HepG2 (cell line): ENCODE measurements around the gene GNPAT. TPM values are rescaled to one million over a fixed set of nuclear protein-coding genes. Genes with fewer than 3 reads are reported as not detected.

Experiments used
- CREM ChIP-seq, 2 experiments: sonication (generic) in 1 of 2; formaldehyde crosslinking in 1 of 2; IDR thresholded peaks; 2 replicates each; pipeline versions ENCODE4 v1.4.0 to v1.6.1; 2016 to 2020; ENCODE audit warnings: antibody characterized with exemption in 1 of 2, mild to moderate bottlenecking in 1 of 2, missing genetic modification reagents in 1 of 2
- HMG20A ChIP-seq: IDR thresholded peaks from 2 replicates; pipeline ENCODE4 v1.6.1; 2016; ENCODE audit warnings: borderline replicate concordance
- NR2F1 ChIP-seq, 2 experiments: fragments of 450-650 bp in 1 of 2; formaldehyde crosslinking in 1 of 2; IDR thresholded peaks; 2 replicates each; pipeline versions ENCODE4 v1.5.0 to v1.6.1; 2016 to 2020; ENCODE audit warnings: mild to moderate bottlenecking in 1 of 2, missing compliant biosample characterization in 1 of 2, missing genetic modification reagents in 1 of 2, moderate library complexity in 1 of 2
- SOX6 ChIP-seq, 2 experiments: fragments of 450-650 bp in 1 of 2; sonication (generic) in 1 of 2; formaldehyde crosslinking in 1 of 2; IDR thresholded peaks; 2 replicates each; pipeline versions ENCODE4 v1.4.0 to v1.6.1; 2017 to 2020; ENCODE audit warnings: antibody characterized with exemption in 1 of 2, mild to moderate bottlenecking in 1 of 2, missing genetic modification reagents in 1 of 2
- SUZ12 ChIP-seq: fragments of 150-350 bp; IDR thresholded peaks from 2 replicates; pipeline ENCODE4 v1.6.1; 2014; ENCODE audit warnings: low read depth, low read length
- TEAD3 ChIP-seq: optimal IDR thresholded peaks from 2 replicates; pipeline ENCODE3; 2016; ENCODE audit warnings: borderline replicate concordance
- THAP11 ChIP-seq: IDR thresholded peaks from 2 replicates; pipeline ENCODE4 v1.6.1; 2016; ENCODE audit warnings: missing biosample characterization, missing genetic modification reagents
- ZHX2 ChIP-seq, 2 experiments: sonication (generic) in 1 of 2; formaldehyde crosslinking in 1 of 2; IDR thresholded peaks; 2 replicates each; pipeline versions ENCODE4 v1.6.1 to v1.9.0; 2014 to 2022; ENCODE audit warnings: antibody characterized with exemption in 1 of 2, borderline replicate concordance in 1 of 2, inconsistent platforms in 1 of 2, low read depth in 1 of 2, missing genetic modification reagents in 1 of 2
- ZNF205 ChIP-seq: IDR thresholded peaks from 2 replicates; pipeline ENCODE4 v1.6.1; 2018; ENCODE audit warnings: missing biosample characterization, missing genetic modification reagents
- ZNF510 ChIP-seq: sonication (generic); formaldehyde crosslinking; IDR thresholded peaks from 2 replicates; pipeline ENCODE4 v1.4.0; 2020; ENCODE audit warnings: low read depth, mild to moderate bottlenecking, missing genetic modification reagents
- polyA plus RNA-seq, 8 experiments: library from polyadenylated mRNA; depleted of rRNA in 3 of 8; stranded (reverse) in 7 of 8; unstranded in 1 of 8; fragments of >200 nt; fragmentation: Illumina TruSeq in 4 of 8; extraction: Trizol in 4 of 8; gene quantifications; 2 replicates each; pipeline versions ENCODE4 v1.2.1 to v1.2.3, GENCODE V29; 2011 to 2016; ENCODE audit warnings: low read depth in 4 of 8, missing spikeins in 1 of 8, mixed read lengths in 1 of 8; ENCODE audit not compliant: insufficient read depth in 1 of 8
- total RNA-seq, 5 experiments: library from RNA; depleted of rRNA; stranded (reverse); fragments of >200 nt; fragmentation: Illumina TruSeq; extraction: Trizol; gene quantifications; 2 replicates each; pipeline ENCODE4 v1.2.3, GENCODE V29; 2016; ENCODE audit warnings: low read depth in 1 of 5
- TF ChIP-seq, protein P1 (sequence below): sonication (generic); formaldehyde crosslinking; IDR thresholded peaks from 2 replicates; pipeline ENCODE4 v1.4.0; 2020; ENCODE audit warnings: missing genetic modification reagents
- TF ChIP-seq, protein P2 (sequence below): sonication (generic); formaldehyde crosslinking; IDR thresholded peaks from 2 replicates; pipeline ENCODE4 v1.4.0; 2020; ENCODE audit warnings: missing genetic modification reagents, borderline replicate concordance
- TF ChIP-seq, protein P3 (sequence below): sonication (generic); formaldehyde crosslinking; IDR thresholded peaks from 2 replicates; pipeline ENCODE4 v1.8.0; 2022; ENCODE audit warnings: missing genetic modification reagents, mild to moderate bottlenecking, borderline replicate concordance
- TF ChIP-seq, protein P4 (sequence below): sonication (generic); formaldehyde crosslinking; IDR thresholded peaks from 2 replicates; pipeline ENCODE4 v1.8.1; 2023; ENCODE audit warnings: missing genetic modification reagents, inconsistent platforms, borderline replicate concordance

GNPAT gene
- total and polyA plus RNA-seq, 2 of the 13 experiments (the other 11 are each of a cell fraction or from before 2014, with no cell fraction given): 58.3 to 114 TPM

DNA sequence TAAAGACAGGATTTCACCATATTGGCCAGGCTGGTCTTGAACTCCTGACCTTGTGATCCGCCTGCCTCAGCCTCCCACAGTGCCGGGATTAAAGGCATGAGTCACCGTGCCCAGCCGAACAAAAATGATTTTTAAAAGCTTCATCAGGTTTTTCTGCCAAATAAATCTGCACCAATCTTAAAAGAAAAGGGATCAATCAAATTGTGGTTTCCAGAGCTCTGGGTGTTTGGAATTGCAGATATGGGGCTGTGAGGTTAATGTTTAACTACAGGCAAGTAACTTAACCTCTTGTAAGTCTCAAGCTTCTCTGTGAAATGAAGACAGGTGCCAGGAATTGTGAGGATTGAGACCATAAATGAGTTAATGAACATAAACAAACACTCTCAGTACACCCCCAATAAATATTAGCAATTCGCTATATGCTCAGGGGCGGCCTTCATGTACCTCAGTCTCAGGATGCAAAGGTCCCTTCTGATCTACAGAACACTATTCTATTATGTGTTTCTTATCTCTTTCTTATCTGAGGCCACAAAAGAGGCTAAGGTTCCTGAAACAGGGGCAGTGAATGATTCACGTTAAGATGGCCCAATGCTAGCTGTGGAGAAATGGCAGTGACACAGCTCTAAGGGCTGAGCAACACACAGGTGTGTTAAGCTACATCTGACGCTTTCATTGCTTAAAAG lies 7.1 kb upstream of the GNPAT start (continued):
- TF ChIP-seq, protein P1, sequence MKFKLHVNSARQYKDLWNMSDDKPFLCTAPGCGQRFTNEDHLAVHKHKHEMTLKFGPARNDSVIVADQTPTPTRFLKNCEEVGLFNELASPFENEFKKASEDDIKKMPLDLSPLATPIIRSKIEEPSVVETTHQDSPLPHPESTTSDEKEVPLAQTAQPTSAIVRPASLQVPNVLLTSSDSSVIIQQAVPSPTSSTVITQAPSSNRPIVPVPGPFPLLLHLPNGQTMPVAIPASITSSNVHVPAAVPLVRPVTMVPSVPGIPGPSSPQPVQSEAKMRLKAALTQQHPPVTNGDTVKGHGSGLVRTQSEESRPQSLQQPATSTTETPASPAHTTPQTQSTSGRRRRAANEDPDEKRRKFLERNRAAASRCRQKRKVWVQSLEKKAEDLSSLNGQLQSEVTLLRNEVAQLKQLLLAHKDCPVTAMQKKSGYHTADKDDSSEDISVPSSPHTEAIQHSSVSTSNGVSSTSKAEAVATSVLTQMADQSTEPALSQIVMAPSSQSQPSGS (CRISPR knock-in tag): peak; percentile 65; the same call in 1 of the 2 replicates
- TF ChIP-seq ZNF510 (CRISPR knock-in tag) (0 out of 2 replicates have a peak, but pooled peaks have one; percentile 5), ZNF205 (0 out of 2 replicates have a peak, but pooled peaks have one; percentile 41), CREM (IDR thresholded peaks at IDR 0.05) (peak; percentile 90), CREM (CRISPR knock-in tag; IDR thresholded peaks at IDR 0.05) (no peak), SOX6 (IDR thresholded peaks at IDR 0.05) (no peak), SOX6 (CRISPR knock-in tag; IDR thresholded peaks at IDR 0.05) (peak; percentile 96), NR2F1 (CRISPR knock-in tag; IDR thresholded peaks at IDR 0.05) (peak in 1 of 2 experiments; percentile 23; a peak in 1 of 4 replicates), HMG20A (CRISPR knock-in tag) (peak; percentile 86), TEAD3 (CRISPR knock-in tag) (peak; percentile 11), SUZ12 (no peak), THAP11 (CRISPR knock-in tag) (peak; percentile 58; the same call in 1 of the 2 replicates), ZHX2 (IDR thresholded peaks at IDR 0.05; ENCODE audit: low read depth) (0 out of 2 replicates have a peak, but pooled peaks have one; percentile 31), ZHX2 (CRISPR knock-in tag; IDR thresholded peaks at IDR 0.05; ENCODE audit: borderline replicate concordance) (no peak)
- TF ChIP-seq, protein P2, sequence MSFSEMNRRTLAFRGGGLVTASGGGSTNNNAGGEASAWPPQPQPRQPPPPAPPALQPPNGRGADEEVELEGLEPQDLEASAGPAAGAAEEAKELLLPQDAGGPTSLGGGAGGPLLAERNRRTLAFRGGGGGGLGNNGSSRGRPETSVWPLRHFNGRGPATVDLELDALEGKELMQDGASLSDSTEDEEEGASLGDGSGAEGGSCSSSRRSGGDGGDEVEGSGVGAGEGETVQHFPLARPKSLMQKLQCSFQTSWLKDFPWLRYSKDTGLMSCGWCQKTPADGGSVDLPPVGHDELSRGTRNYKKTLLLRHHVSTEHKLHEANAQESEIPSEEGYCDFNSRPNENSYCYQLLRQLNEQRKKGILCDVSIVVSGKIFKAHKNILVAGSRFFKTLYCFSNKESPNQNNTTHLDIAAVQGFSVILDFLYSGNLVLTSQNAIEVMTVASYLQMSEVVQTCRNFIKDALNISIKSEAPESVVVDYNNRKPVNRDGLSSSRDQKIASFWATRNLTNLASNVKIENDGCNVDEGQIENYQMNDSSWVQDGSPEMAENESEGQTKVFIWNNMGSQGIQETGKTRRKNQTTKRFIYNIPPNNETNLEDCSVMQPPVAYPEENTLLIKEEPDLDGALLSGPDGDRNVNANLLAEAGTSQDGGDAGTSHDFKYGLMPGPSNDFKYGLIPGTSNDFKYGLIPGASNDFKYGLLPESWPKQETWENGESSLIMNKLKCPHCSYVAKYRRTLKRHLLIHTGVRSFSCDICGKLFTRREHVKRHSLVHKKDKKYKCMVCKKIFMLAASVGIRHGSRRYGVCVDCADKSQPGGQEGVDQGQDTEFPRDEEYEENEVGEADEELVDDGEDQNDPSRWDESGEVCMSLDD (CRISPR knock-in tag): 0 out of 2 replicates have a peak, but pooled peaks have one; percentile 69
- TF ChIP-seq, protein P3, sequence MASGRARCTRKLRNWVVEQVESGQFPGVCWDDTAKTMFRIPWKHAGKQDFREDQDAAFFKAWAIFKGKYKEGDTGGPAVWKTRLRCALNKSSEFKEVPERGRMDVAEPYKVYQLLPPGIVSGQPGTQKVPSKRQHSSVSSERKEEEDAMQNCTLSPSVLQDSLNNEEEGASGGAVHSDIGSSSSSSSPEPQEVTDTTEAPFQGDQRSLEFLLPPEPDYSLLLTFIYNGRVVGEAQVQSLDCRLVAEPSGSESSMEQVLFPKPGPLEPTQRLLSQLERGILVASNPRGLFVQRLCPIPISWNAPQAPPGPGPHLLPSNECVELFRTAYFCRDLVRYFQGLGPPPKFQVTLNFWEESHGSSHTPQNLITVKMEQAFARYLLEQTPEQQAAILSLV (CRISPR knock-in tag): no peak
- TF ChIP-seq, protein P4, sequence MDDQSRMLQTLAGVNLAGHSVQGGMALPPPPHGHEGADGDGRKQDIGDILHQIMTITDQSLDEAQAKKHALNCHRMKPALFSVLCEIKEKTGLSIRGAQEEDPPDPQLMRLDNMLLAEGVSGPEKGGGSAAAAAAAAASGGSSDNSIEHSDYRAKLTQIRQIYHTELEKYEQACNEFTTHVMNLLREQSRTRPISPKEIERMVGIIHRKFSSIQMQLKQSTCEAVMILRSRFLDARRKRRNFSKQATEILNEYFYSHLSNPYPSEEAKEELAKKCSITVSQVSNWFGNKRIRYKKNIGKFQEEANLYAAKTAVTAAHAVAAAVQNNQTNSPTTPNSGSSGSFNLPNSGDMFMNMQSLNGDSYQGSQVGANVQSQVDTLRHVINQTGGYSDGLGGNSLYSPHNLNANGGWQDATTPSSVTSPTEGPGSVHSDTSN: no peak
